ENCODE results near the gene IGSF11.

GRCh38 chr3:118987477-118987876, 47.2 kb downstream of the IGSF11 start:
- TF ChIP-seq, protein P1, sequence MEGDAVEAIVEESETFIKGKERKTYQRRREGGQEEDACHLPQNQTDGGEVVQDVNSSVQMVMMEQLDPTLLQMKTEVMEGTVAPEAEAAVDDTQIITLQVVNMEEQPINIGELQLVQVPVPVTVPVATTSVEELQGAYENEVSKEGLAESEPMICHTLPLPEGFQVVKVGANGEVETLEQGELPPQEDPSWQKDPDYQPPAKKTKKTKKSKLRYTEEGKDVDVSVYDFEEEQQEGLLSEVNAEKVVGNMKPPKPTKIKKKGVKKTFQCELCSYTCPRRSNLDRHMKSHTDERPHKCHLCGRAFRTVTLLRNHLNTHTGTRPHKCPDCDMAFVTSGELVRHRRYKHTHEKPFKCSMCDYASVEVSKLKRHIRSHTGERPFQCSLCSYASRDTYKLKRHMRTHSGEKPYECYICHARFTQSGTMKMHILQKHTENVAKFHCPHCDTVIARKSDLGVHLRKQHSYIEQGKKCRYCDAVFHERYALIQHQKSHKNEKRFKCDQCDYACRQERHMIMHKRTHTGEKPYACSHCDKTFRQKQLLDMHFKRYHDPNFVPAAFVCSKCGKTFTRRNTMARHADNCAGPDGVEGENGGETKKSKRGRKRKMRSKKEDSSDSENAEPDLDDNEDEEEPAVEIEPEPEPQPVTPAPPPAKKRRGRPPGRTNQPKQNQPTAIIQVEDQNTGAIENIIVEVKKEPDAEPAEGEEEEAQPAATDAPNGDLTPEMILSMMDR (IDR thresholded peaks at IDR 0.05), result no peak
- TF ChIP-seq EZH2 (IDR thresholded peaks at IDR 0.05), result no peak
